Measurements from ENCODE around the gene PITPNC1.

PITPNC1 gene

GRCh38 chr17:67372751-67373150 is 4.3 kb upstream of the PITPNC1 start:
- H3K27ac ChIP-seq (ENCODE audit: low read depth, low read length), result no peak overlapping the region
- no peak for DNase-seq
- H3K27me3 ChIP-seq (ENCODE audit: insufficient read depth, low read length), result no peaks in the 10 kb centered on the region
- H3K18ac ChIP-seq (ENCODE audit: low read length), result no peak overlapping the region
- no peak overlapping the region for H2BK120ac ChIP-seq (ENCODE audit: insufficient read depth, low read length, poor library complexity)
- no peak overlapping the region for H3K4me3 ChIP-seq (ENCODE audit: low read depth, low read length)
- no peak overlapping the region for H3K23ac ChIP-seq (ENCODE audit: low read length)
- H2BK5ac ChIP-seq (ENCODE audit: low read depth, low read length, poor library complexity), result no peak overlapping the region
- no peak overlapping the region for H2BK12ac ChIP-seq (ENCODE audit: low read length)
- no peak overlapping the region for H3K14ac ChIP-seq (ENCODE audit: low read length)
- no peak overlapping the region for H4K91ac ChIP-seq (ENCODE audit: low read depth, low read length)
- no peak overlapping the region for H3K9ac ChIP-seq (ENCODE audit: low read length)
- no peak overlapping the region for H2AFZ ChIP-seq (ENCODE audit: insufficient read depth, low read length, poor library complexity)
- H3K4ac ChIP-seq (ENCODE audit: low read depth, low read length), result no peak overlapping the region
- no peak overlapping the region for H4K12ac ChIP-seq (ENCODE audit: low read depth, low read length)
- H3K4me1 ChIP-seq (ENCODE audit: control insufficient read depth in 1 of 2, insufficient read depth in 2 of 2, low read length in 2 of 2), result peaks cover 0 to 3% of the 10 kb centered on the region in 2 experiments
- H4K8ac ChIP-seq (ENCODE audit: low read depth, low read length), result no peak overlapping the region
- no peak overlapping the region for H2AK5ac ChIP-seq (ENCODE audit: low read length)
- H3K36me3 ChIP-seq (ENCODE audit: control insufficient read depth in 1 of 2, insufficient read depth in 2 of 2, low read length in 2 of 2), result no peaks in the 10 kb centered on the region
- H3K9me3 ChIP-seq (ENCODE audit: insufficient read depth, low read depth, low read length), result no peaks in the 10 kb centered on the region
- H3K79me2 ChIP-seq (ENCODE audit: control insufficient read depth, insufficient read depth, low read length, poor library complexity), result peaks cover 2% of the 10 kb centered on the region
- peaks cover 1% of the 10 kb centered on the region for H3K79me1 ChIP-seq (ENCODE audit: low read length)
- no CpG with 5 or more reads among the region's 1 CpG for WGBS (ENCODE audit: extremely low coverage, insufficient coverage, insufficient read length)
- H3K4me2 ChIP-seq (ENCODE audit: low read length), result no peak overlapping the region

- Histone ChIP-seq H3K9ac (ENCODE audit: low read length) (no peak overlapping the region), H3K4me3 (ENCODE audit: low read depth, low read length) (no peak overlapping the region), H4K91ac (ENCODE audit: low read depth, low read length) (no peak overlapping the region), H2BK5ac (ENCODE audit: low read depth, low read length, poor library complexity) (no peak overlapping the region), H3K79me1 (ENCODE audit: low read length) (peaks cover 13% of the 10 kb centered on the region), H2AK5ac (ENCODE audit: low read length) (no peak overlapping the region), H3K27ac (ENCODE audit: low read depth, low read length) (no peak overlapping the region), H3K27me3 (ENCODE audit: insufficient read depth, low read length) (no peaks in the 10 kb centered on the region), H2AFZ (ENCODE audit: insufficient read depth, low read length, poor library complexity) (no peak overlapping the region), H3K4me2 (ENCODE audit: low read length) (peak overlapping the region; percentile 24), H3K14ac (ENCODE audit: low read length) (no peak overlapping the region), H2BK12ac (ENCODE audit: low read length) (no peak overlapping the region), H3K79me2 (ENCODE audit: control insufficient read depth, insufficient read depth, low read length, poor library complexity) (peaks cover 8% of the 10 kb centered on the region), H3K9me3 (ENCODE audit: insufficient read depth, low read depth, low read length) (no peaks in the 10 kb centered on the region), H3K18ac (ENCODE audit: low read length) (no peak overlapping the region), H3K23ac (ENCODE audit: low read length) (no peak overlapping the region), H3K4ac (ENCODE audit: low read depth, low read length) (no peak overlapping the region), H4K12ac (ENCODE audit: low read depth, low read length) (no peak overlapping the region), H3K36me3 (ENCODE audit: control insufficient read depth in 1 of 2, insufficient read depth in 2 of 2, low read length in 2 of 2) (no peaks in the 10 kb centered on the region), H4K8ac (ENCODE audit: low read depth, low read length) (no peak overlapping the region), H2BK120ac (ENCODE audit: insufficient read depth, low read length, poor library complexity) (no peak overlapping the region), H3K4me1 (ENCODE audit: control insufficient read depth in 1 of 2, insufficient read depth in 2 of 2, low read length in 2 of 2) (peaks cover 5 to 9% of the 10 kb centered on the region in 2 experiments)
- peak; percentile 78 to 88 for DNase-seq
- no CpG with 5 or more reads among the region's 12 CpGs for WGBS (ENCODE audit: extremely low coverage, insufficient coverage, insufficient read length)
Measured at GRCh38 chr17:67374329-67375053, 2.6 kb upstream of the PITPNC1 start.

- Histone ChIP-seq H4K12ac (ENCODE audit: low read depth, low read length) (no peak overlapping the region), H3K36me3 (ENCODE audit: control insufficient read depth in 1 of 2, insufficient read depth in 2 of 2, low read length in 2 of 2) (no peaks in the 10 kb centered on the region), H2BK5ac (ENCODE audit: low read depth, low read length, poor library complexity) (no peak overlapping the region), H3K9me3 (ENCODE audit: insufficient read depth, low read depth, low read length) (no peaks in the 10 kb centered on the region), H3K79me2 (ENCODE audit: control insufficient read depth, insufficient read depth, low read length, poor library complexity) (peaks cover 8% of the 10 kb centered on the region), H3K27me3 (ENCODE audit: insufficient read depth, low read length) (no peaks in the 10 kb centered on the region), H4K8ac (ENCODE audit: low read depth, low read length) (no peak overlapping the region), H4K91ac (ENCODE audit: low read depth, low read length) (no peak overlapping the region), H2AFZ (ENCODE audit: insufficient read depth, low read length, poor library complexity) (no peak overlapping the region), H3K9ac (ENCODE audit: low read length) (no peak overlapping the region), H3K4me1 (ENCODE audit: control insufficient read depth in 1 of 2, insufficient read depth in 2 of 2, low read length in 2 of 2) (peaks cover 5 to 9% of the 10 kb centered on the region in 2 experiments), H2BK12ac (ENCODE audit: low read length) (no peak overlapping the region), H3K4ac (ENCODE audit: low read depth, low read length) (no peak overlapping the region), H2AK5ac (ENCODE audit: low read length) (no peak overlapping the region), H2BK120ac (ENCODE audit: insufficient read depth, low read length, poor library complexity) (no peak overlapping the region), H3K4me2 (ENCODE audit: low read length) (peak overlapping the region; percentile 24), H3K4me3 (ENCODE audit: low read depth, low read length) (no peak overlapping the region), H3K79me1 (ENCODE audit: low read length) (peaks cover 13% of the 10 kb centered on the region), H3K27ac (ENCODE audit: low read depth, low read length) (no peak overlapping the region), H3K23ac (ENCODE audit: low read length) (no peak overlapping the region), H3K14ac (ENCODE audit: low read length) (no peak overlapping the region), H3K18ac (ENCODE audit: low read length) (no peak overlapping the region)
- DNase-seq, result no peak
- WGBS (ENCODE audit: extremely low coverage, insufficient coverage, insufficient read length), result no CpG with 5 or more reads among the region's 5 CpGs
Measured at GRCh38 chr17:67375054-67375427, 2.0 kb upstream of the PITPNC1 start.

- no peak overlapping the region for H2AK5ac ChIP-seq (ENCODE audit: low read length)
- H3K9me3 ChIP-seq (ENCODE audit: insufficient read depth, low read depth, low read length), result no peaks in the 10 kb centered on the region
- no CpG with 5 or more reads among the region's 6 CpGs for WGBS (ENCODE audit: extremely low coverage, insufficient coverage, insufficient read length)
- H3K23ac ChIP-seq (ENCODE audit: low read length), result no peak overlapping the region
- no peak overlapping the region for H2AFZ ChIP-seq (ENCODE audit: insufficient read depth, low read length, poor library complexity)
- H3K4me2 ChIP-seq (ENCODE audit: low read length), result no peak overlapping the region
- no peak overlapping the region for H4K8ac ChIP-seq (ENCODE audit: low read depth, low read length)
- no peak overlapping the region for H4K91ac ChIP-seq (ENCODE audit: low read depth, low read length)
- H3K27me3 ChIP-seq (ENCODE audit: insufficient read depth, low read length), result no peaks in the 10 kb centered on the region
- H3K79me2 ChIP-seq (ENCODE audit: control insufficient read depth, insufficient read depth, low read length, poor library complexity), result peaks cover 8% of the 10 kb centered on the region
- no peak overlapping the region for H3K4me3 ChIP-seq (ENCODE audit: low read depth, low read length)
- no peak overlapping the region for H2BK12ac ChIP-seq (ENCODE audit: low read length)
- no peak for DNase-seq
- no peak overlapping the region for H3K14ac ChIP-seq (ENCODE audit: low read length)
- H3K27ac ChIP-seq (ENCODE audit: low read depth, low read length), result no peak overlapping the region
- peaks cover 5 to 9% of the 10 kb centered on the region in 2 experiments for H3K4me1 ChIP-seq (ENCODE audit: control insufficient read depth in 1 of 2, insufficient read depth in 2 of 2, low read length in 2 of 2)
- peaks cover 13% of the 10 kb centered on the region for H3K79me1 ChIP-seq (ENCODE audit: low read length)
- no peak overlapping the region for H2BK120ac ChIP-seq (ENCODE audit: insufficient read depth, low read length, poor library complexity)
- no peak overlapping the region for H3K9ac ChIP-seq (ENCODE audit: low read length)
- no peaks in the 10 kb centered on the region for H3K36me3 ChIP-seq (ENCODE audit: control insufficient read depth in 1 of 2, insufficient read depth in 2 of 2, low read length in 2 of 2)
- no peak overlapping the region for H4K12ac ChIP-seq (ENCODE audit: low read depth, low read length)
- H3K18ac ChIP-seq (ENCODE audit: low read length), result no peak overlapping the region
- no peak overlapping the region for H3K4ac ChIP-seq (ENCODE audit: low read depth, low read length)
- no peak overlapping the region for H2BK5ac ChIP-seq (ENCODE audit: low read depth, low read length, poor library complexity)
Measured at GRCh38 chr17:67375716-67376115, 1.4 kb upstream of the PITPNC1 start.
